ENCODE results near the gene SNUPN. TPM values are rescaled to one million over a fixed set of nuclear protein-coding genes. Genes with fewer than 3 reads are reported as not detected.
A peak's percentile ranks its signal among the peaks of the same experiment; 100 is the strongest.

The SNUPN gene
- 32.8 and 34.6 TPM in 2 replicates for total RNA-seq (2021)
- Bru-seq, nascent RNA, result percentile 62 among the genes with signal in this experiment
- percentile 58 among the genes with signal in this experiment for BruChase-seq, experiment 1, labeled RNA remaining after a 2-hour chase
- percentile 66 among the genes with signal in this experiment for BruChase-seq, experiment 2, labeled RNA remaining after a 6-hour chase
- long read RNA-seq, transcript SNUPN-207 (10 exons, 1,641 nt), result minor isoform, 5 of 96 reads
- long read RNA-seq, transcript SNUPN-206 (9 exons, 1,682 nt), result minor isoform, 6 of 96 reads
- long read RNA-seq, transcript SNUPN-201 (9 exons, 1,513 nt), result major isoform, 67 of 96 reads
- long read RNA-seq, partial matches to known transcripts, result 4 of 96 reads
- long read RNA-seq, other reads (novel, unspliced or antisense), result 14 of 96 reads

DNA sequence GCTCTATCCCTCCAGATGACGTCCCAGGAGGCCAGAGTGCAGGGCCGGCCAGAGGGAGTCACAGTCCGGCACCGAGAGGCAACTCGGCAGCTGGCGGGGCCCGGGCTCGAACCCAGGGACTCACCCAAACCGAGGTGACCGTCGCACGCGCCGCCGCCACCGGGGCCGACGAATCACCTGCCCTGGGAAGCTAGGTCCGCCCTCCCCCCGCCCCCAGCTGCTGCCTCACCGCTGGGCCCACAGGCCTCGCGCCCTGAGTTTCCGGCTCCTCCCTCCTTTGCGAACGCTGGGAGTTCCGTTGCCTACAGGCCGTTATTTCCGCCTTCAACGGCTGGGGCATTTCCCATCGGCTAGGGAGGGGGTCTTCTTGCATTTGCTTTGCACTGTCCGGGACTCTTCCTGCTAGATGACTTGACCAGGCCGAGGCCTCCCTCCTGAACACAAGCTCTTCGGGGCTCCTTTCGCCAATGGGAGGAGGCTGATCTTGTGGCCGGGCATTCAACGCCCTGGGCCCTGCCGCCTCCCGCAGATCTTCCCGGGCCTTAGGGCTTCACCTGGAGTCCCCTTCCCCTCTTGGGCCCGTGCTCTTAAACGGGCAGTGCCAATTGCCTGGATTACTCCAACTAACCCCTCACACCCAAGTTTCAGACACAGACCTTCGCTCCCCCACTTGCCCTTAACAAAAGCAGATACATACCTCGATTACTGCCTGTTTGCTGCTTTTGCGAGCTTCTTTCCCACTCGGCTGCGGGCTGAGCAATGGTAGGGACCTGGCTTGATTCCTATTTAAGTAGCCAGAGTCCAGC is at the start of gene SNUPN:
SNUPN (minus strand) TSS at position 184 of the 806 bp plus-strand sequence. CDS start 4,674 bp downstream, outside the sequence.
- H3K4me1 ChIP-seq (ENCODE audit: insufficient read depth, low read length, poor library complexity, severe bottlenecking), result peaks cover 16% of the 10 kb centered on the region
- BruUV-seq (replicated peaks), result TSS peak; percentile 85
- H3K27ac ChIP-seq (ENCODE audit: low read depth, low read length, poor library complexity, severe bottlenecking), result peak within 1 kb of the TSS; percentile 99
- H3K9me3 ChIP-seq (ENCODE audit: low read depth, low read length, poor library complexity, severe bottlenecking), result no peaks in the 10 kb centered on the region
- no peak for TF ChIP-seq EZH2 (IDR thresholded peaks at IDR 0.05; ENCODE audit: borderline replicate concordance, low read depth, low read length, poor library complexity, severe bottlenecking)
- TF ChIP-seq, protein P1, sequence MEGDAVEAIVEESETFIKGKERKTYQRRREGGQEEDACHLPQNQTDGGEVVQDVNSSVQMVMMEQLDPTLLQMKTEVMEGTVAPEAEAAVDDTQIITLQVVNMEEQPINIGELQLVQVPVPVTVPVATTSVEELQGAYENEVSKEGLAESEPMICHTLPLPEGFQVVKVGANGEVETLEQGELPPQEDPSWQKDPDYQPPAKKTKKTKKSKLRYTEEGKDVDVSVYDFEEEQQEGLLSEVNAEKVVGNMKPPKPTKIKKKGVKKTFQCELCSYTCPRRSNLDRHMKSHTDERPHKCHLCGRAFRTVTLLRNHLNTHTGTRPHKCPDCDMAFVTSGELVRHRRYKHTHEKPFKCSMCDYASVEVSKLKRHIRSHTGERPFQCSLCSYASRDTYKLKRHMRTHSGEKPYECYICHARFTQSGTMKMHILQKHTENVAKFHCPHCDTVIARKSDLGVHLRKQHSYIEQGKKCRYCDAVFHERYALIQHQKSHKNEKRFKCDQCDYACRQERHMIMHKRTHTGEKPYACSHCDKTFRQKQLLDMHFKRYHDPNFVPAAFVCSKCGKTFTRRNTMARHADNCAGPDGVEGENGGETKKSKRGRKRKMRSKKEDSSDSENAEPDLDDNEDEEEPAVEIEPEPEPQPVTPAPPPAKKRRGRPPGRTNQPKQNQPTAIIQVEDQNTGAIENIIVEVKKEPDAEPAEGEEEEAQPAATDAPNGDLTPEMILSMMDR (conservative IDR thresholded peaks at IDR 0.05; ENCODE audit: low read depth, low read length), result no peak
- intact Hi-C loops (cut with micrococcal nuclease; ENCODE audit: unreplicated experiment), result loop anchor here (5.0 to 10.0 kb wide), 2 partner anchors 121 to 173 kb away; partner anchors contain the start of gene SIN3A
- no peaks in the 10 kb centered on the region for H3K27me3 ChIP-seq (replicated peaks; ENCODE audit: insufficient read depth, low read depth, low read length, poor library complexity)
- POLR2A ChIA-PET (ENCODE audit: low non-redundant PET), result interaction anchor here (0.6 to 0.7 kb wide), 2 partner anchors 10 to 708 kb away, joined by 4 to 6 read pairs; no protein-coding TSS in a partner anchor
- DNase-seq (ENCODE audit: low spot score), result peak; percentile 98
- H3K4me3 ChIP-seq (ENCODE audit: low read depth, low read length, poor library complexity, severe bottlenecking), result peak within 1 kb of the TSS; percentile 98
- H3K36me3 ChIP-seq (ENCODE audit: insufficient read depth, low read length, poor library complexity, severe bottlenecking), result no peaks in the 10 kb centered on the region
- CTCF ChIA-PET, result interaction anchor here (1.3 kb wide), 1 partner anchor 258 kb away, joined by 4 read pairs; no protein-coding TSS in a partner anchor

DNA sequence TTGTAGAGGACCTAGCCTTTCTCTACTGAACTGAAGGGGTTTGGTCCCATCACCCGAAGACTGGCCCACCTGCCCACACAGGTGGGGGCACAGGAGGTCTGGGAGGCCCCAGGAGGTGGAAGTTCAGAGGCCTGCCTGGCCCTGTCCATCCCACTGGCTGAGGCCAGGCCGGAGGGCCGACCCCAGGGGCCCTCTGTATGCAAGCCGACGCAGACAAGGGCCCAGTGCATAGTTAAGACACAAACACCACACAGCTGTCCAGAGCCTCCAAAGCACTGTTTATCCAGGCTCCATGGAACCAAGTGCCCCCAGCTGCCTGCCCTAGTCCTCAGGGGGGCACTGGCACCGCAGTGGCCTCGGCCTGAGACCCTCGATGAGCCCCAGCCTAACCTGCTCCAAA is 48.8 kb upstream of the SNUPN start:
- H3K4me3 ChIP-seq (ENCODE audit: low read depth, low read length, poor library complexity, severe bottlenecking), result no peak overlapping the region
- ChIA-PET POLR2A (ENCODE audit: low non-redundant PET) (no interaction called here), CTCF (no interaction called here)
- no peaks in the 10 kb centered on the region for H3K9me3 ChIP-seq (ENCODE audit: low read depth, low read length, poor library complexity, severe bottlenecking)
- H3K36me3 ChIP-seq (ENCODE audit: insufficient read depth, low read length, poor library complexity, severe bottlenecking), result no peaks in the 10 kb centered on the region
- H3K27ac ChIP-seq (ENCODE audit: low read depth, low read length, poor library complexity, severe bottlenecking), result no peak overlapping the region
- DNase-seq (ENCODE audit: low spot score), result no peak
- intact Hi-C loops (cut with micrococcal nuclease; ENCODE audit: unreplicated experiment), result no loop called here
- TF ChIP-seq, protein P1 (conservative IDR thresholded peaks at IDR 0.05; ENCODE audit: low read depth, low read length), result no peak
- no peak for TF ChIP-seq EZH2 (IDR thresholded peaks at IDR 0.05; ENCODE audit: borderline replicate concordance, low read depth, low read length, poor library complexity, severe bottlenecking)
- no TSS peak for BruUV-seq (replicated peaks)
- H3K27me3 ChIP-seq (replicated peaks; ENCODE audit: insufficient read depth, low read depth, low read length, poor library complexity), result no peaks in the 10 kb centered on the region
- peaks cover 9% of the 10 kb centered on the region for H3K4me1 ChIP-seq (ENCODE audit: insufficient read depth, low read length, poor library complexity, severe bottlenecking)

- no peaks in the 10 kb centered on the region for H3K36me3 ChIP-seq (ENCODE audit: insufficient read depth, low read length, poor library complexity, severe bottlenecking)
- CTCF ChIA-PET, result no interaction called here
- H3K27me3 ChIP-seq (replicated peaks; ENCODE audit: insufficient read depth, low read depth, low read length, poor library complexity), result no peaks in the 10 kb centered on the region
- BruUV-seq (replicated peaks), result no TSS peak
- TF ChIP-seq, protein P1 (conservative IDR thresholded peaks at IDR 0.05; ENCODE audit: low read depth, low read length), result no peak
- TF ChIP-seq EZH2 (IDR thresholded peaks at IDR 0.05; ENCODE audit: borderline replicate concordance, low read depth, low read length, poor library complexity, severe bottlenecking), result no peak
- no peak overlapping the region for H3K27ac ChIP-seq (ENCODE audit: low read depth, low read length, poor library complexity, severe bottlenecking)
- H3K4me3 ChIP-seq (ENCODE audit: low read depth, low read length, poor library complexity, severe bottlenecking), result no peak overlapping the region
- H3K9me3 ChIP-seq (ENCODE audit: low read depth, low read length, poor library complexity, severe bottlenecking), result no peaks in the 10 kb centered on the region
- intact Hi-C loops (cut with micrococcal nuclease; ENCODE audit: unreplicated experiment), result no loop called here
- peaks cover 9% of the 10 kb centered on the region for H3K4me1 ChIP-seq (ENCODE audit: insufficient read depth, low read length, poor library complexity, severe bottlenecking)
- POLR2A ChIA-PET (ENCODE audit: low non-redundant PET), result no interaction called here
- DNase-seq (ENCODE audit: low spot score), result no peak
These were observed 48.1 kb upstream of the SNUPN start for GRCh38 chr15:75673426-75674235.

Data from A673 (cell line).